CD4-positive, CD25-positive, alpha-beta regulatory T cell (primary cell): ENCODE measurements around the gene PRR7. TPM values are rescaled to one million over a fixed set of nuclear protein-coding genes. Genes with fewer than 3 reads are reported as not detected.

Source experiments
- ATAC-seq, 2 donors: fragments of 150-1000 bp; cut with Tn5 transposase; one replicate each; pipeline ENCODE4 v1.10.0; 2021; ENCODE audit warnings: low read depth in 2 of 2, moderate number of reproducible peaks in 2 of 2, moderate library complexity in 1 of 2
- DNase-seq, 3 donors: peaks; one replicate each; pipeline versions ENCODE4 v3.0.0 to v3.0.0-alpha.2; 2012 to 2022; ENCODE audit warnings: mixed read lengths in 1 of 3
- H3K27ac ChIP-seq: one replicate; pipeline ENCODE4 v1.7.0; 2013; ENCODE audit warnings: mild to moderate bottlenecking, low read length; ENCODE audit not compliant: insufficient read depth, poor library complexity, severe bottlenecking
- H3K27me3 ChIP-seq: one replicate; pipeline ENCODE4 v1.7.0; 2013; ENCODE audit warnings: low read length; ENCODE audit not compliant: control insufficient read depth, insufficient read depth
- H3K36me3 ChIP-seq: one replicate; pipeline ENCODE4 v1.7.0; 2013; ENCODE audit warnings: mild to moderate bottlenecking, low read length, moderate library complexity; ENCODE audit not compliant: control insufficient read depth, insufficient read depth
- H3K4me1 ChIP-seq: 2 replicates; pipeline ENCODE4 v1.7.0; 2013; ENCODE audit warnings: mild to moderate bottlenecking, low read length; ENCODE audit not compliant: insufficient read depth, control insufficient read depth, poor library complexity, severe bottlenecking
- H3K4me3 ChIP-seq: one replicate; pipeline ENCODE4 v1.7.0; 2013; ENCODE audit warnings: low read depth, mild to moderate bottlenecking, low read length, moderate library complexity
- H3K9me3 ChIP-seq, 2 experiments: 1 replicate in 1 of 2; 2 replicates in 1 of 2; pipeline ENCODE4 v1.7.0; 2013; ENCODE audit warnings: low read length in 2 of 2, mild to moderate bottlenecking in 1 of 2, moderate library complexity in 1 of 2; ENCODE audit not compliant: control insufficient read depth in 2 of 2
- H3K27ac Mint-ChIP-seq, 3 donors: one replicate each; pipeline ENCODE4 v1.8.0; 2020 to 2022; ENCODE audit warnings: mild to moderate bottlenecking in 3 of 3, mixed read lengths in 3 of 3, moderate library complexity in 2 of 3
- H3K27me3 Mint-ChIP-seq: one replicate; pipeline ENCODE4 v1.8.0; 2022; ENCODE audit warnings: mild to moderate bottlenecking, mixed read lengths
- H3K36me3 Mint-ChIP-seq: one replicate; pipeline ENCODE4 v1.8.0; 2020; ENCODE audit warnings: mixed read lengths
- H3K4me1 Mint-ChIP-seq, 4 donors: one replicate each; pipeline ENCODE4 v1.8.0; 2020 to 2022; ENCODE audit warnings: mixed read lengths in 4 of 4, mild to moderate bottlenecking in 1 of 4
- H3K4me3 Mint-ChIP-seq, 4 donors: one replicate each; pipeline ENCODE4 v1.8.0; 2020 to 2022; ENCODE audit warnings: mild to moderate bottlenecking in 4 of 4, mixed read lengths in 4 of 4, moderate library complexity in 3 of 4
- H3K9me3 Mint-ChIP-seq, 7 donors: one replicate each; pipeline ENCODE4 v1.8.0; 2020 to 2022; ENCODE audit warnings: mixed read lengths in 7 of 7, mild to moderate bottlenecking in 3 of 7, moderate library complexity in 2 of 7
- polyA plus RNA-seq, 4 donors: library from polyadenylated mRNA; unstranded; fragments of 300-500 nt; fragmentation: Illumina TruSeq; gene quantifications; one replicate each; pipeline ENCODE4 v1.2.3, GENCODE V29; 2021
- total RNA-seq: library from RNA; stranded (reverse); gene quantifications from one replicate; pipeline ENCODE4 v1.2.3, GENCODE V29; 2022

PRR7 gene
- total and polyA plus RNA-seq, 5 donors from 2014 or later = 10.2 to 21.8 (median 12.6) TPM

DNA sequence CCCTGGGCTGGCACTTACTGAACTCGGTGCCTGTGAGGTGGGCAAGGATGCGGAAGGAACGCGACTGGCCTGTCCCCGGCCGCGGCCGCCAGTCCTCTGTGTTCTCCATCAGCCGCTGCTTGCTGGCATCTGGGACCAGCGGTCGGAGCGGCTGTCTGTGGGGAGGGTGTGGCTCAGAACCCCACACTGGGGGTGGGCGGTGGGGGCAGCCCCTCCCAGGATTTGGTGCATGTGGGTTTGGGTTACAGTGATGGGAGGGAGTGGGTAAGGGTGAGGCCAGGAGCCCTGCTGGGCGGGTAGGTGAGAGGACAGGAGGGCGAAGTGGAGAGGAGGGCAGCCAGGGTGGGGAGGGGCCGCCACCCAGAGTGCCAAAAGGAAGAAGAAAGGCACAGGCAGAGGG lies 44.4 kb downstream of the PRR7 start:
- no peaks in the 10 kb centered on the region for H3K27me3 Mint-ChIP-seq
- H3K4me3 Mint-ChIP-seq = no peak overlapping the region
- no peaks in the 10 kb centered on the region for H3K9me3 ChIP-seq
- H3K27me3 ChIP-seq = no peaks in the 10 kb centered on the region
- ATAC-seq (no peak), DNase-seq (no peak)
- peaks cover 7% of the 10 kb centered on the region for H3K36me3 Mint-ChIP-seq
- no peaks in the 10 kb centered on the region for H3K36me3 ChIP-seq
- H3K27ac Mint-ChIP-seq = peak overlapping the region in 1 of 3 donors; percentile 59
- peaks cover under 1% of the 10 kb centered on the region for H3K4me1 ChIP-seq
- no peak overlapping the region for H3K4me3 ChIP-seq
- H3K9me3 Mint-ChIP-seq = peaks cover 0 to 1% (median 0%) of the 10 kb centered on the region in 7 donors
- H3K27ac ChIP-seq = no peak overlapping the region
- H3K4me1 Mint-ChIP-seq = peaks cover 0 to 12% (median 6%) of the 10 kb centered on the region in 4 donors

GRCh38 chr5:177491429-177491945 lies 44.9 kb downstream of the PRR7 start:
- Histone ChIP-seq H3K27me3 (no peaks in the 10 kb centered on the region), H3K9me3 (no peaks in the 10 kb centered on the region), H3K4me3 (no peak overlapping the region), H3K36me3 (no peaks in the 10 kb centered on the region), H3K27ac (no peak overlapping the region), H3K4me1 (peaks cover 6% of the 10 kb centered on the region)
- DNase-seq (peak in 1 of 3 donors; percentile 19), ATAC-seq (no peak)
- H3K27me3 Mint-ChIP-seq = no peaks in the 10 kb centered on the region
- H3K4me3 Mint-ChIP-seq = no peak overlapping the region
- H3K27ac Mint-ChIP-seq = peak overlapping the region in 1 of 3 donors; percentile 59
- H3K36me3 Mint-ChIP-seq = peaks cover 7% of the 10 kb centered on the region
- no peaks in the 10 kb centered on the region for H3K9me3 Mint-ChIP-seq
- peaks cover 0 to 16% (median 8%) of the 10 kb centered on the region in 4 donors for H3K4me1 Mint-ChIP-seq

DNA sequence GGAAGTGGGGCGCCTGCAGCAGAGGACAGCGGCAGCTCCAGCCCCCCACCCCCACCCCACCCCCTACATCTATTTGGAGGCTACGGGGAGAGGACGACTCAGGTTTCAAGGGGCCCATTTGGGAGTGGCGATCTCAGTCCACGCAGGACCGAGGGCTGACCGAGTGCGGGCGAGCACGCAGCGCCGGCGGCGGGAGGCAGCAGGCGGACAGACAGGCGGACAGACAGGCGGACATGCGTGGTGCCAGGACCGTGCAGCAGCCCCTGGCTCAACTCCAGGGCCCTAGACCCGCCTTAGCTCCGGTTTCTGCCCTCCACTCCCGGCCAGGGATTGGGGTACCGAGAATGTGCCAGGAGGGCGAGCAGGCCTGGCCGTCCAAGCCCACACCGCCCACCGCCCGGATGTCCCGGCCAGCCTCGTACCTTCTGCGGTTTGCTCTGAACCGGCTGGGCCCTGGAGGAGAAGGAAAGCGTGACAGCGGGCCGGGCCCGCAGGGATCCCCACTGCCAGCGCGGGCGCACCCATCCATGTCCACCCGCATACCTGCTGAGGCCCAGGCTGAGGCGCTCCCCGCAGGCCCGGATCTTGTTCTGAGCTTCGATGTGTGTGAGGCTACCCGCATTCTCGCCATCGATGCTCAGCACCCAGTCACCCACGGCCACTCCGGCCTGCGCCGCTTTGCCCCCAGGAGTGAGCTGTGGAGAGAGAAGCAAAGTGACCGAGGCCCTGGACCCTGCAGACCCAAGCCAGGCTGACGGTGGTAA lies 45.6 kb downstream of the PRR7 start:
- no peaks in the 10 kb centered on the region for H3K9me3 ChIP-seq
- no peak overlapping the region for H3K4me3 ChIP-seq
- peaks cover 0 to 16% (median 8%) of the 10 kb centered on the region in 4 donors for H3K4me1 Mint-ChIP-seq
- H3K9me3 Mint-ChIP-seq = no peaks in the 10 kb centered on the region
- no peaks in the 10 kb centered on the region for H3K36me3 ChIP-seq
- peaks cover 6% of the 10 kb centered on the region for H3K36me3 Mint-ChIP-seq
- no peaks in the 10 kb centered on the region for H3K27me3 Mint-ChIP-seq
- no peak for ATAC-seq
- no peak overlapping the region for H3K27ac ChIP-seq
- H3K27ac Mint-ChIP-seq = no peak overlapping the region
- H3K4me1 ChIP-seq = peaks cover 12% of the 10 kb centered on the region
- no peaks in the 10 kb centered on the region for H3K27me3 ChIP-seq
- no peak overlapping the region for H3K4me3 Mint-ChIP-seq
- no peak for DNase-seq

GRCh38 chr5:177492841-177493240 lies 46.2 kb downstream of the PRR7 start:
- H3K9me3 Mint-ChIP-seq = no peaks in the 10 kb centered on the region
- H3K36me3 Mint-ChIP-seq = peaks cover 4% of the 10 kb centered on the region
- peak overlapping the region in 2 of 3 donors; percentile 7 to 54 for H3K27ac Mint-ChIP-seq
- peak overlapping the region in 1 of 4 donors; percentile 52 for H3K4me3 Mint-ChIP-seq
- H3K4me1 ChIP-seq = peaks cover 15% of the 10 kb centered on the region
- H3K27me3 Mint-ChIP-seq = no peaks in the 10 kb centered on the region
- no peak overlapping the region for H3K27ac ChIP-seq
- H3K36me3 ChIP-seq = no peaks in the 10 kb centered on the region
- H3K9me3 ChIP-seq = no peaks in the 10 kb centered on the region
- DNase-seq = no peak
- H3K4me1 Mint-ChIP-seq = peaks cover 0 to 18% (median 8%) of the 10 kb centered on the region in 4 donors
- H3K27me3 ChIP-seq = no peaks in the 10 kb centered on the region
- H3K4me3 ChIP-seq = no peak overlapping the region
- ATAC-seq = no peak

- Mint-ChIP-seq H3K9me3 (no peaks in the 10 kb centered on the region), H3K27me3 (peaks cover 6% of the 10 kb centered on the region), H3K36me3 (peaks cover 4% of the 10 kb centered on the region), H3K4me1 (peaks cover 0 to 27% (median 11%) of the 10 kb centered on the region in 4 donors), H3K4me3 (no peak overlapping the region), H3K27ac (peak overlapping the region in 1 of 3 donors; percentile 34)
- ATAC-seq (no peak), DNase-seq (no peak)
- no peaks in the 10 kb centered on the region for H3K36me3 ChIP-seq
- no peak overlapping the region for H3K27ac ChIP-seq
- no peaks in the 10 kb centered on the region for H3K9me3 ChIP-seq
- no peak overlapping the region for H3K4me3 ChIP-seq
- peaks cover 3% of the 10 kb centered on the region for H3K27me3 ChIP-seq
- peaks cover 21% of the 10 kb centered on the region for H3K4me1 ChIP-seq
These were observed 47.3 kb downstream of the PRR7 start for GRCh38 chr5:177493795-177494345.

- Mint-ChIP-seq H3K4me1 (peaks cover 0 to 29% (median 11%) of the 10 kb centered on the region in 4 donors), H3K9me3 (no peaks in the 10 kb centered on the region), H3K27me3 (peaks cover 9% of the 10 kb centered on the region), H3K27ac (no peak overlapping the region), H3K36me3 (peaks cover 4% of the 10 kb centered on the region), H3K4me3 (no peak overlapping the region)
- peaks cover 3% of the 10 kb centered on the region for H3K27me3 ChIP-seq
- H3K4me3 ChIP-seq = no peak overlapping the region
- ATAC-seq = no peak
- H3K9me3 ChIP-seq = no peaks in the 10 kb centered on the region
- DNase-seq = peak in 1 of 3 donors; percentile 39
- H3K36me3 ChIP-seq = no peaks in the 10 kb centered on the region
- H3K4me1 ChIP-seq = peaks cover 21% of the 10 kb centered on the region
- H3K27ac ChIP-seq = no peak overlapping the region
These were observed 48.0 kb downstream of the PRR7 start for GRCh38 chr5:177494346-177495195.

DNA sequence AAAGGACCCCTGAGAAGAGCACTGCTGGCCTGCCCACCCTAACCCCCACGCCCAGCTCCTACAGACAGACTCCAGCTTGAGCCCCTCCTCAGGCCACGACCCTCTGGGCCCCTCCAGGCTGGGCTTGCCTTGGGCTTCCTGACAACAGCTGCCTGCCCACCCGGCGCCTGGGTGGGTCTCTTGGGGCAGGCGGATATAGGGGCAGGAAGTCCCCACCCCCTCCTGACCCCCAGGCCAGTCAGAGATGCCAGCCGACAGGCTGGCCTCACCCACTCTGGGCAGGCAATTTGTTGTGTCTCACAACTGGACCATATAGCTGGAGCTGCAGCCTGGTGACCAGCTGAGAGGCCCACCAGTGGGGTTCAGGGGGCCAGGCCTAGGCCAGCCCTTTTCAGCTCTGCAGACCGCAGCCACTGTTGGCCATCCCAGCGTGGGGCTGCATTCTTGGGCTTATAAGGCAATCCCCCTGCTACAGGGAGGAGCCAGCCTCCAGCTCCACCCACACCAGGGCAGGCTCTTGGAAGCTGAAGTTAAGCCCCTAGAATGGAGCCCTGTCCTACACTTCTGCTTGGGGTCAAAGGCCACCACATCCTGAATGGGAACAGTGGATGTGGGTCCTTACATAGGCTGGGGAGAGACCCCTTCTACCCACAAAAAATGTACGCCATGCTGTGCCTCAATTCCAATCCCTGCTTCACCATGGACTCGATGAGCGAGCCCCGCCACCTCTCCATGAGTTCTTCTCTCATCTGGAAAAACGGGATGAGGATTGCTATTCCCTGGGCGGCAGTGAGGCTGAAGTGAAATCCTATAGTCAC lies 48.8 kb downstream of the PRR7 start:
- Histone ChIP-seq H3K4me3 (no peak overlapping the region), H3K27me3 (peaks cover 3% of the 10 kb centered on the region), H3K36me3 (no peaks in the 10 kb centered on the region), H3K27ac (no peak overlapping the region), H3K9me3 (no peaks in the 10 kb centered on the region), H3K4me1 (peaks cover 21% of the 10 kb centered on the region)
- ATAC-seq = no peak
- Mint-ChIP-seq H3K36me3 (peaks cover 4% of the 10 kb centered on the region), H3K4me1 (peaks cover 0 to 30% (median 12%) of the 10 kb centered on the region in 4 donors), H3K4me3 (peak overlapping the region; percentile 30 to 89 (median 58)), H3K27me3 (peaks cover 9% of the 10 kb centered on the region), H3K27ac (no peak overlapping the region), H3K9me3 (no peaks in the 10 kb centered on the region)
- DNase-seq = no peak
